HG03342 (cell line): ENCODE results near the gene TCAP.

Experiments used
- ATAC-seq: cut with Tn5 transposase; IDR thresholded peaks from one replicate; pipeline ENCODE4 v1.9.1; 2021; ENCODE audit warnings: mild to moderate bottlenecking, moderate library complexity; ENCODE audit not compliant: unreplicated experiment

Gene TCAP

DNA sequence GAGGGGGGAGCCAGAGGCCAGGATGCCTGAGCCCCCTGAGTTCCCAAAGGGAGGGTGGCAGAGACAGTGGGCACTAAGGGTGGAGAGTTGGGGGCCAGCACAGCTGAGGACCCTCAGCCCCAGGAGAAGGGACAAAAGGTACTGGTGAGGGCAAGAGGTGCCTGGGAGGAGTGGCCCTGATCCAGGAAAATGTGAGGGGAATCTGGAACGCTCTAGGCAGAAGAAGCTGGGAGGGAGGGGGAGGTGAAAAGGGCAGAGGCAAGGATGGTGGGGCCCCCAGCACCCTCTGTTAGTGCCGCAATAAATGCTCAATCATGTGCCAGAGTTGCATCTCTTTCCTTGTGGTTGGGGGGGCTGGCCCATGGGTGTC, 1.1 kb downstream of the TCAP start:
- no peak for ATAC-seq

DNA sequence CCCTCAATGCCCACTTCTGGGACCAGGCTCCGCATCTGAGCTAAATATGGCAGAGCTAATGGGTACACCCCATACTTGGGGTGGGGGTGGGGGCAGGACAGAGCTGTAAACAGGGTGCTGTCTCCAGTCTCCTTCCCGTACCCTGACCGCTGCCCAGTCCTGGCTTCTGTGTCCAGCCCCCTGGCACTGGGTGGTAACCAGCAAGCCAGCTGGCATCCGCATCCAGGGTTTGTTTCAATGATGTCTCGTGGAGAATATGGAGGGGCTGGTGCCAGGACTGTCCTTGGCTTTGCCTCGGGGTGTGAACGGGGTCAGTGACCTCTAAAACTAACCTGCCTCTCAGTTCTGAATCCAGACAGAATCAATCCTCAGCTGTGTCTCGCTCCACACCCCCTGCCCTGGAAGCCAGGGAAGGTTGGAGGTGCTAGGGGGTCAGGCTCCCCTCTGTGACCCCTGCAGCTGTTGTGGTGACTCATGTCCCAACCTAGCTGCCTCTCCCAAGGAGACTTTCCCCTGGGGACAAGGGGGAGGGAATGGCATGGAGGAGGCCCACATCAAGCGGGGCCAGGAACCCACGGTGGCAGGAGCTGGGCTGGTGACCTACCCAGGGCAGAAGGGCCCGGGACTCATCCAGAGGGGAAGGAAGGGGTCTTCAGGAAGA, 1.6 kb downstream of the TCAP start:
- no peak for ATAC-seq

GRCh38 chr17:39667262-39667944, 2.3 kb downstream of the TCAP start:
- no peak for ATAC-seq

GRCh38 chr17:39667945-39668924, 3.1 kb downstream of the TCAP start, which contains the start of gene PNMT:
Gene PNMT, plus strand, starts transcription at chr17:39668453. Its CDS starts 23 bp downstream, at chr17:39668476.
- ATAC-seq: no peak

GRCh38 chr17:39669897-39670735, 5.0 kb downstream of the TCAP start:
- ATAC-seq: no peak

- no peak for ATAC-seq
Measured at GRCh38 chr17:39670746-39671145, 5.6 kb downstream of the TCAP start.

- no peak for ATAC-seq
Measured at GRCh38 chr17:39671651-39672521, 6.7 kb downstream of the TCAP start.

DNA sequence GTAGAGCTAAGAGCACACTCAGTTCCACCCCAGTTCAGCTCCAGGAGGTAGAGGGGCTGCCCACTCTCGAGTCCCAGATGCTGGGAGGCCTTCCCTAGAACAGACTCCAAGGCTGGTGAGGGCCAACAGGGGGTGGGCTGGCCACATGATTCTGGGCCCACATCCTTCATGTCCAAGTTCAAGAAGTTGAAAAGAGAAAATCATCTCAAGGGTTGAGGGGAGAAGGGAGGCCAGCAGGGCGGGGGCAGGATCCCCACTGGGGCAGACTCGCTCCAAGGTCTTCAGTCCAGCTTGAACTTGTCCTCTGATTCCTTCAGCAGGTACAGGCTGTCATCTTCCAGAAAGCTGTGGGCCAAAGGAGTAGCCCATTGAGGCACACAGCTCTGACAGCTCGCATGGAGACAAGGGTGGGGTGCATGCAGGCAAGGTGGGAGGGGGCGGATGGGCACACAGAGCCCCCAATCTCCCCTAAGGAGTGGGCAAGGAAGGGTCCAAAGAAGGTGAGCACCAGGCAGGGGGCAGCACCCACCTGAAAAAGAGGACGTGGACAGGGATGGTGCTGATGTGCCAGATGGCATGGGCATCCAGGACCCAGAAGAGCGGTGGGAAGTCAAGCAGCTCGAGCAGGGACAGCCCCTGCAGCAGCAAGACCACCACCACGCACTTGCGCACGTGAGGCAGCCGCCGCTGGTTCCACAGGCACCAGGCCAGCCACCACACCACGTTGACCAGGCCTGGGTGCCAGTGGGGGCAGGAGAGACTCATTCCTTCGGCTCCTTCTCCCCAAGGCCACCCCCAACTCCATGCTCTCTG, 7.6 kb downstream of the TCAP start:
- ATAC-seq: no peak

GRCh38 chr17:39673335-39674081, 8.4 kb downstream of the TCAP start:
- no peak for ATAC-seq

DNA sequence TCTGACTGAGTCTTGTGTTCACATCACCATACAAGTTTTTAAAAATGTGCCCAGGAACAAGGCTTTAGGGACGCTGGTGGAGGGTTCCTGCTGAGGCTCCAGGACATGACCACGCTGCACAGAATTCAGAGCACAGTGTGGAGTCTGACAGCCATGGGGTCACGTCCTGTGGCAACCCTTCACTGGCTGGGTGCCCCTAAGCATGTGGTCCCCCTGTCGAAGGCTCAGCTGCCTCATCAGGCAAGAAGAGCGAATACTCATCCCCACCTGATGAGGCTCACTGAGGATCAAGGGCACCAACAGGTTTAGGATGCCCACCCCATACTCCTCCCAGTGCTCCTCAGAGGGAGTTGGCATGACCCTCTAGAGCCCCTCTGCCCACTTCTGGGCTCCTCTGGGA, 9.0 kb downstream of the TCAP start:
- ATAC-seq: no peak

DNA sequence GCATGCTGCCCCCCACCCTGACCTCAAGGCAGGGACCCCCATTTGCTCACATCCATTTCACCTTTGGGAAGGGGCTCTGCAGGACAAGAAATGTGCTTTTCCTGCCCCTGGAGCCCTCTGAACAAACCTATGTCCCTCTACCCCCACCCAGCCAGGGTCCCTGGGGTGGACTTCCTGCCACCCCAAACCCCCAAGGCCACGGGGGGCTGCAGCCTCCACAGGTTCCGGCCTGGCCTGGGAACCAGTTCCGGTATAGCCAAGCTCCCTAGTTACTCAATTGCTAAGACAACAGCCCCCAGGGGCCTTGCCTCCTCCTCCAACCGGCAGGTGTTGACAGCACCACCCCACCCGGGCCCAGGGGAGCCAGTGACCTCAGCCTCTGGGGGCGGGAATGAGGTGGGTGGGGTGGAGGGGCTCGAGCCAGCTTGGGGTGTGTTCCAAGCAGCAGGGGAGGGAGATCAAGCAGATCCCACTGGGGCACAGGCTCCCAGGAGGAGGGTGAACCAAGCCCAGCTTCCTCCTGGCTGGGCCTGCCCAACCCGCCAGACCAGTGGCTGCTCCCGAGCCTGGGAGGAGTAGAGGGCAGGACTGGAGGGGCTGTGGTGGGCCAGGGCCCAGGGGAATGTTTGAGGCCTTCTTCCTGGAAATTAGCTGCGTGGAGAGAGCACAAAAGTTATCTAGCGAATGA, 9.7 kb downstream of the TCAP start:
- ATAC-seq: peak; percentile 55

GRCh38 chr17:39675390-39676082, 10.4 kb downstream of the TCAP start:
- no peak for ATAC-seq

DNA sequence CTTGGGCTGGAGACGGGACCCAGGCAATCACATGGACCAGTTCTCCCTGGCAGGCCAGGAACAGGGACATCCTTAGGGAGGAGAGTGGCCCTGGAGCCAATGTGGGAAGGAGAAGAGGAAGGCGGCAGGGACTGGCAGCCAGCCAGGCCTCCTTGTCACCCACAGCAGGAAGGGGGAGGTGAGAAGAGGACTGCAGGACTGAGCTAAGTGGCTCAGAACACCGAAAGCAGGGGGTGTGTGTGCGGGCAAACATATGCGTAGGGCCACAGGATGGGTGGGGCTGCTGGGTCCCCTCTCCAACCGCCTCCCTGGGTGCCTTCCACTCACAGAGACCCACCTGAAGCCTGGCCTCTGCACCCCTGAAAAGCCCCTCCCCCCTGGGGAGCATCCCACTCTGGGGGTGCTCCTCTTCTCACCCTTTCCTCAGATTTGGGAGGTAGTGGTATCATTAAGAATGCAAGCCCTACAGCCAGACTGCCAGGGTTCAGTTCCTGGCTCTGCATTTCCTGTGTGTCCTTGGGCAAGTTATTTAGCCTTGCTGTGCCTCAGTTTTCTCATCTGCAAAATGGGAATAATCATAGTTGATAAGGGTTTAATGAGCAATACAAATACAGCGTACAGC, 11.2 kb downstream of the TCAP start:
- no peak for ATAC-seq

DNA sequence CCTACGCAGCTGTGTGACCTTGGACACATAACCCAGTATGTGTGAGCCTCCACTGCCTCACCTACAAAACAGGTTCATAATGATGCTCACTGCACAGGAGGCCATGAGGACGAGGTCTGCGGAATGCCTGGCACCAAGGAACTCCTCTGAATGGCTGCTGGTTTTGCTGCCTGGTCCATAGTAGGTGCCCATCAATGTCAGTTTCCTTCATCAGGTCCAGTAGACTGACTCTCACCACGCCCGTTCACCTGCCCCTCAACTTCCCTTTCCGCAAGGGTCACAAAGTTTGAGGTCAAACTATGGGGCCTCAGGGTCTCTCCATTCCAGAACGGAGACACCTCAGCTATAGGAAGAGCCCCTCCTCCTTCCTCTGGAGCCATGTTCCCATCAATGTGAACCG, 11.9 kb downstream of the TCAP start:
- no peak for ATAC-seq

GRCh38 chr17:39677542-39678339, 12.6 kb downstream of the TCAP start:
- ATAC-seq: no peak
